NCI-H460 (cell line): ENCODE results near the gene MTHFR. TPM values are rescaled to one million over a fixed set of nuclear protein-coding genes. Genes with fewer than 3 reads are reported as not detected.
"Not testable (repeated sequence)": the region's sequence is repeated elsewhere in the genome, so short reads cannot be mapped to it uniquely, and the experiment has no call there.

Experiments used
- DNase-seq: peaks from one replicate; pipeline ENCODE4 v3.0.0-alpha.2; 2016; ENCODE audit warnings: low read depth; ENCODE audit errors: extremely low read depth
- total RNA-seq: library from RNA; depleted of rRNA; stranded (reverse); fragments of >200 nt; shearing (Covaris generic); gene quantifications from 2 replicates; pipeline ENCODE4 v1.2.3, GENCODE V29; 2014

MTHFR gene
- total RNA-seq, 1 experiment from 2014 or later, result 5.2 TPM

- no peak for DNase-seq
Observed at GRCh38 chr1:11833900-11834299, 28.1 kb upstream of the MTHFR start.

- no peak for DNase-seq
Observed at GRCh38 chr1:11833497-11833896, 27.7 kb upstream of the MTHFR start.

- DNase-seq, result no peak
Observed at GRCh38 chr1:11831945-11832725, 26.4 kb upstream of the MTHFR start.

GRCh38 chr1:11828511-11828910 lies 22.7 kb upstream of the MTHFR start:
- DNase-seq, result no peak

- no peak for DNase-seq
Observed at GRCh38 chr1:11826946-11827345, 21.2 kb upstream of the MTHFR start.

- DNase-seq, result no peak
Observed at GRCh38 chr1:11825131-11825530, 19.4 kb upstream of the MTHFR start.

GRCh38 chr1:11823366-11824137 lies 17.8 kb upstream of the MTHFR start:
- no peak for DNase-seq

- no peak for DNase-seq
Observed at GRCh38 chr1:11822091-11822490, 16.3 kb upstream of the MTHFR start.

- DNase-seq, result no peak
Observed at GRCh38 chr1:11817192-11817591, 11.4 kb upstream of the MTHFR start.

GRCh38 chr1:11813021-11813420 lies 7.3 kb upstream of the MTHFR start:
- DNase-seq, result no peak

- DNase-seq, result no peak
Observed at GRCh38 chr1:11807133-11807532, 1.4 kb upstream of the MTHFR start.

GRCh38 chr1:11806307-11806936 lies 658 bp upstream of the MTHFR start:
- no peak for DNase-seq

GRCh38 chr1:11804666-11805421 lies 920 bp downstream of the MTHFR start:
- DNase-seq, result no peak

GRCh38 chr1:11803924-11804665 lies 1.7 kb downstream of the MTHFR start:
- not testable (repeated sequence) for DNase-seq

- peak; percentile 40 for DNase-seq
Observed at GRCh38 chr1:11802973-11803885, 2.5 kb downstream of the MTHFR start.

GRCh38 chr1:11802616-11802972 lies 3.2 kb downstream of the MTHFR start:
- DNase-seq, result no peak

GRCh38 chr1:11800756-11801433 lies 4.9 kb downstream of the MTHFR start:
- no peak for DNase-seq

GRCh38 chr1:11800391-11800755 lies 5.4 kb downstream of the MTHFR start:
- no peak for DNase-seq

- no peak for DNase-seq
Observed at GRCh38 chr1:11799896-11800295, 5.9 kb downstream of the MTHFR start.
